Transverse colon (tissue), 4 donors: ENCODE measurements around the gene FAM241A. TPM values are rescaled to one million over a fixed set of nuclear protein-coding genes. Genes with fewer than 3 reads are reported as not detected.
"Not testable (repeated sequence)": the region's sequence is repeated elsewhere in the genome, so short reads cannot be mapped to it uniquely, and the experiment has no call there.

Source experiments
- DNase-seq: peaks from one replicate; pipeline ENCODE4 v3.0.0-alpha.2; 2019
- H3K27ac ChIP-seq, 4 donors: fragments of 200-600 bp; sonication (generic); 2 replicates each; pipeline ENCODE4 v1.5.1; 2016 to 2018; ENCODE audit warnings: inconsistent platforms in 4 of 4
- H3K27me3 ChIP-seq: fragments of 200-600 bp; sonication (generic); 2 replicates; pipeline ENCODE4 v1.5.1; 2017; ENCODE audit warnings: inconsistent platforms
- H3K36me3 ChIP-seq, 4 donors: fragments of 200-600 bp; sonication (generic); 2 replicates each; pipeline ENCODE4 v1.5.1; 2017 to 2019; ENCODE audit warnings: inconsistent platforms in 4 of 4
- H3K4me1 ChIP-seq, 4 donors: fragments of 200-600 bp; sonication (generic); 2 replicates each; pipeline ENCODE4 v1.5.1; 2017 to 2020; ENCODE audit warnings: inconsistent platforms in 4 of 4
- H3K4me3 ChIP-seq, 4 donors: fragments of 200-600 bp; sonication (generic); 1 replicate in 1 of 4; 2 replicates in 3 of 4; pipeline versions ENCODE4 v1.5.1 to v1.6.1; 2017 to 2019; ENCODE audit warnings: inconsistent platforms in 4 of 4
- H3K9me3 ChIP-seq, 2 donors: fragments of 200-600 bp; sonication (generic); 2 replicates each; pipeline ENCODE4 v1.5.1; 2017 to 2019; ENCODE audit warnings: inconsistent platforms in 2 of 2
- EP300 ChIP-seq: sonication (generic); formaldehyde crosslinking; IDR thresholded peaks from one replicate; pipeline ENCODE4 v1.6.1; 2017; ENCODE audit warnings: antibody characterized with exemption, low read depth
- POLR2A ChIP-seq: fragments of 450-650 bp; IDR thresholded peaks from one replicate; pipeline ENCODE4 v1.6.1; 2016; ENCODE audit warnings: antibody characterized with exemption, mild to moderate bottlenecking, moderate library complexity
- POLR2AphosphoS5 ChIP-seq, 3 donors: sonication (generic); formaldehyde crosslinking; IDR thresholded peaks; one replicate each; pipeline ENCODE4 v1.6.1; 2016; ENCODE audit warnings: antibody characterized with exemption in 3 of 3
- WGBS, 2 donors: methylation state at CpG; one replicate each; pipeline ENCODE4 v1.1.5; 2018; ENCODE audit warnings: low coverage in 1 of 2; 5-methylcytosine and 5-hydroxymethylcytosine counted together
- in situ Hi-C, 4 donors: fragments of 200-750 bp; cut with MboI; loops; one replicate each; pipeline versions ENCODE4 v1.15.0 to v1.15.1; 2017; ENCODE audit warnings: low sequenced_read_pairs in 3 of 4, low pct_ligation_motif_present in 1 of 4, low pct_unique_long_range_greater_than_20kb in 1 of 4
- intact Hi-C: fragments of 100-400 bp; cut with DNase I; formaldehyde crosslinking; loops from one replicate; pipeline ENCODE4 v1.15.1; 2023; ENCODE audit warnings: low total_unique reads
- total RNA-seq, 4 donors: library from RNA; depleted of rRNA; stranded (reverse); fragments of >200 nt; gene quantifications; one replicate each; pipeline ENCODE4 v1.1.0, GENCODE V29; 2016
- TF ChIP-seq, protein P1 (sequence below), 5 experiments: fragments of 200-600 bp in 3 of 5; fragments of 450-650 bp in 2 of 5; sonication (generic) in 3 of 5; IDR thresholded peaks; 1 replicate in 2 of 5; 2 replicates in 3 of 5; pipeline ENCODE4 v1.5.1; 2016 to 2017; ENCODE audit warnings: antibody characterized with exemption in 5 of 5, inconsistent platforms in 3 of 5, mild to moderate bottlenecking in 2 of 5, moderate library complexity in 1 of 5

The FAM241A gene
- total RNA-seq, 4 donors from 2014 or later, result 0.37 to 4.4 (median 1.7) TPM

DNA sequence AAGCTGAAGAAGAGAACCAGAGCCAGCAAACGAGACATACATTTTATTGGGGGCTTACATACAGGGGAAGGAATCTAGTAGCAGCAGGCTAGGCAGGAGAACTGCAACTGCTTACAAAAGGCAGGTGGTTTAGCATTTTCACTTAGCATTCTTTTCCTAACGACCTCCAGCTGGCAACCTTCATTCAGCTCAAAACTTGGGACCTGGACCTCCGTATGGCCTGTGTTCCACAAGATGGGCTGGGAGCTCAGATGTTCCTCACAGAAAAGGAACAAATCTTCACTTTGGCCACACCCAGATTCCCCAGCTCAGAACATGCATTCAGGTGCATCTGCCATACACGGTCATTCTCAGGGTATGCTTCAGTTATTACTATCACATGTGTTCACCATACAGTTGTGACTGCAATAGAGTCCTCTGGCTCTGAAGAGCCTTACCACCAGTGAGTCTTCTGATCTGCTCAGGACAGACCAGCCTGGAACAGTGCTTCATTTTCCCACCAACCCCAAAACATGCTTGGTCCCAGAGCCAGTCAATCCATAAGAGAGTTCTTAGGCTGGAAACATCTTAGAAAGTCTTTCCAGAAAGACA is 56.8 kb downstream of the FAM241A start:
- Histone ChIP-seq H3K27ac (no peak overlapping the region), H3K9me3 (no peaks in the 10 kb centered on the region), H3K27me3 (no peaks in the 10 kb centered on the region), H3K36me3 (no peaks in the 10 kb centered on the region), H3K4me1 (no peaks in the 10 kb centered on the region), H3K4me3 (no peak overlapping the region)
- in situ Hi-C loops (loop anchor here in 1 of 4 donors (25.0 kb wide), 1 partner anchor 90 kb away; no protein-coding TSS in a partner anchor), intact Hi-C loops (no loop called here)
- WGBS, 2 donors, result 0 to 75% methylated on average over 1 to 4 of the region's 4 CpGs
- TF ChIP-seq, protein P1, sequence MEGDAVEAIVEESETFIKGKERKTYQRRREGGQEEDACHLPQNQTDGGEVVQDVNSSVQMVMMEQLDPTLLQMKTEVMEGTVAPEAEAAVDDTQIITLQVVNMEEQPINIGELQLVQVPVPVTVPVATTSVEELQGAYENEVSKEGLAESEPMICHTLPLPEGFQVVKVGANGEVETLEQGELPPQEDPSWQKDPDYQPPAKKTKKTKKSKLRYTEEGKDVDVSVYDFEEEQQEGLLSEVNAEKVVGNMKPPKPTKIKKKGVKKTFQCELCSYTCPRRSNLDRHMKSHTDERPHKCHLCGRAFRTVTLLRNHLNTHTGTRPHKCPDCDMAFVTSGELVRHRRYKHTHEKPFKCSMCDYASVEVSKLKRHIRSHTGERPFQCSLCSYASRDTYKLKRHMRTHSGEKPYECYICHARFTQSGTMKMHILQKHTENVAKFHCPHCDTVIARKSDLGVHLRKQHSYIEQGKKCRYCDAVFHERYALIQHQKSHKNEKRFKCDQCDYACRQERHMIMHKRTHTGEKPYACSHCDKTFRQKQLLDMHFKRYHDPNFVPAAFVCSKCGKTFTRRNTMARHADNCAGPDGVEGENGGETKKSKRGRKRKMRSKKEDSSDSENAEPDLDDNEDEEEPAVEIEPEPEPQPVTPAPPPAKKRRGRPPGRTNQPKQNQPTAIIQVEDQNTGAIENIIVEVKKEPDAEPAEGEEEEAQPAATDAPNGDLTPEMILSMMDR (IDR thresholded peaks at IDR 0.05), result no peak
- TF ChIP-seq EP300 (no peak), POLR2A (no peak), POLR2AphosphoS5 (IDR thresholded peaks at IDR 0.05) (no peak)
- DNase-seq, result no peak

DNA sequence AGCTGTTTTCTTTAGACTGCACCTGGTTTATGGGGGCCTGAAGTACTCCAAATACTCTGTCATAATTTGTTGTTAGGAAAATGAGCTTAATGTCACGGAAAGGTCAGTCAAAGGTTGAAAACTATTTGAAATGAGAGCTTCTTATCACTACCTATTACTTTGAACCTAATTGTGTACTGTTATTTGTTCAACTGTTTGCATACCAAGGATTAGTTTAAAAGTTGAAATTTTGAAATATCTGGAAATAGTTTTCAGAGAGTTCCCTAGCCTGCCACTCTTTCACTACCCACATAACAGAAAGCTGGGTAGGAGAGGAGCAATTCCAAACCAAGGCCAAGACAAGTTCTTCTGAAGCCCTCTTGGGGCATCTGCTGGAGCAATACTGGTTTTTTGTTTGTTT is 58.3 kb downstream of the FAM241A start:
- in situ Hi-C loops, result loop anchor here in 1 of 4 donors (25.0 kb wide), 1 partner anchor 91 kb away; no protein-coding TSS in a partner anchor

DNA sequence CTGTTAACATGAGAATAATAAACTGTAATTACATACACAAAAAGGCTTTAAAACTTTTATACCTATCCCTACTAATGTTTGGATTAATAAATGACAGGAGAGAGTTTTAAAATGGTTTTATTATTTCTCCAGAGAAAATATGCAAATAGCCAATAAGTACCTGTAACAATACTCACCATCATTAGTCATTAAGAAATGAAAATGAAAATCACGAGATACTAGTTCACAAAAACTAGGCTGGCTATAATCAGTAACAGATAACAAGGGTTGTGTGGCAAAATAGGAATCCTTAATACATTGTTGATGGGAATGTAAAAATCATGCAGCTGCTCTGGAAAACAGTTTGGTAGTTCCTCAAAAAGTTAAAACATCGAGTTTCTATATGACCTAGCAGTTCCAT is 61.2 kb downstream of the FAM241A start:
- no peak overlapping the region for H3K4me3 ChIP-seq
- WGBS, 2 donors, result 64 to 70% methylated on average over 2 of the region's 2 CpGs
- no peaks in the 10 kb centered on the region for H3K27me3 ChIP-seq
- H3K36me3 ChIP-seq, result no peaks in the 10 kb centered on the region
- in situ Hi-C loops (loop anchor here in 1 of 4 donors (25.0 kb wide), 1 partner anchor 94 kb away; no protein-coding TSS in a partner anchor), intact Hi-C loops (no loop called here)
- DNase-seq, result no peak
- H3K4me1 ChIP-seq, result no peaks in the 10 kb centered on the region
- H3K9me3 ChIP-seq, result no peaks in the 10 kb centered on the region
- TF ChIP-seq POLR2A (no peak), POLR2AphosphoS5 (IDR thresholded peaks at IDR 0.05) (no peak), EP300 (no peak)
- TF ChIP-seq, protein P1 (IDR thresholded peaks at IDR 0.05), result no peak
- no peak overlapping the region for H3K27ac ChIP-seq

More for the DNA sequence above, 58.3 kb downstream of the FAM241A start:
- Histone ChIP-seq H3K27me3 (no peaks in the 10 kb centered on the region), H3K36me3 (no peaks in the 10 kb centered on the region), H3K4me1 (no peaks in the 10 kb centered on the region), H3K9me3 (no peaks in the 10 kb centered on the region), H3K27ac (no peak overlapping the region), H3K4me3 (no peak overlapping the region)
- 88 to 100% methylated on average over 1 of the region's 1 CpG for WGBS, 2 donors
- TF ChIP-seq POLR2A (no peak), EP300 (no peak), POLR2AphosphoS5 (IDR thresholded peaks at IDR 0.05) (no peak)
- TF ChIP-seq, protein P1 (IDR thresholded peaks at IDR 0.05), result no peak
- intact Hi-C loops, result no loop called here
- DNase-seq, result no peak

DNA sequence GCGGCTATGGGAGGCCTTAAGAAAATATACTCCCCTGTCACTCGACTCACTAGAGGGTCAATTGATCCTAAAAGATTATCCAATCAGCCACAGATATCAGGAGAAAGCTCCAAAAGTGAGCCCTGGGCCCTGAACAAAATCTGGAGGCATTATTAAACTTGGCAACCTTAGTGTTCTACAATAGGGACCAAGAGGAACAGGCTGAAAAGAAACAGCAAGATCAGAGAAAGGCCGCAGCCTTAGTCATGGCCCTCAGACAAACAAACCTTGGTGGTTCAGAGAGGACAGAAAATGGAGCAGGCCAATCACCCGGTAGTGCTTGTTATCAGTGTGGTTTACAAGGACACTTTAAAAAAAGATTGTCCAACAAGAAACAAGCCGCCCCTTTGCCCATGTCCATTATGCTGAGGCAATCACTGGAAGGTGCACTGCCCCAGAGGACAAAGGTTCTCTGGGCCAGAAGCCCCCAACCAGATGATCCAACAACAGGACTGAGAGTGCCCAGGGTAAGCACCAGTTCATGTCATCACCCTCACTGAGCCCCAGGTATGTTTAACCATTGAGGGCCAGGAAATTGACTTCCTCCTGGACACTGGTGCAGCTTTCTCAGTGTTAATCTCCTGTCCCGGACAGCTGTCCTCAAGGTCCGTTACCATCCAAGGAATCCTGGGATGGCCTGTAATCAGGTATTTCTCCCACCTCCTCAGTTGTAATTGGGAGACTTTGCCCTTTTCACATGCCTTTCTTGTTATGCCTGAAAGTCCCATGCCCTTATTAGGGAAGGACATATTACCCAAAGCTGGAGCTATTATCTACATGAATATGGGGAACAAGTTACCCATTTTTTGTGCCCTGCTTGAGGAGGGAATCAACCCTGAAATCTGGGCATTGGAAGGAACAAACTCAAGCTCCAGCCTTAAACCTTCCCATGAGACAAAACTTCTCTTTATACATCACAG is 63.2 kb downstream of the FAM241A start:
- H3K27me3 ChIP-seq, H3K36me3 ChIP-seq, H3K27ac ChIP-seq, H3K9me3 ChIP-seq, intact Hi-C loops, H3K4me3 ChIP-seq, H3K4me1 ChIP-seq, DNase-seq: not testable (repeated sequence)
- 80 to 86% methylated on average over 3 to 7 of the region's 7 CpGs for WGBS, 2 donors
- in situ Hi-C loops, result loop anchor here in 1 of 4 donors (25.0 kb wide), 1 partner anchor 96 kb away; no protein-coding TSS in a partner anchor
